ENCODE measurements around the gene ZNF584.
"Not testable (repeated sequence)": the region's sequence is repeated elsewhere in the genome, so short reads cannot be mapped to it uniquely, and the experiment has no call there.

ZNF584 gene

GRCh38 chr19:58403920-58404478, 4.5 kb upstream of the ZNF584 start:
- not testable (repeated sequence) for DNase-seq (ENCODE audit: low spot score)

DNA sequence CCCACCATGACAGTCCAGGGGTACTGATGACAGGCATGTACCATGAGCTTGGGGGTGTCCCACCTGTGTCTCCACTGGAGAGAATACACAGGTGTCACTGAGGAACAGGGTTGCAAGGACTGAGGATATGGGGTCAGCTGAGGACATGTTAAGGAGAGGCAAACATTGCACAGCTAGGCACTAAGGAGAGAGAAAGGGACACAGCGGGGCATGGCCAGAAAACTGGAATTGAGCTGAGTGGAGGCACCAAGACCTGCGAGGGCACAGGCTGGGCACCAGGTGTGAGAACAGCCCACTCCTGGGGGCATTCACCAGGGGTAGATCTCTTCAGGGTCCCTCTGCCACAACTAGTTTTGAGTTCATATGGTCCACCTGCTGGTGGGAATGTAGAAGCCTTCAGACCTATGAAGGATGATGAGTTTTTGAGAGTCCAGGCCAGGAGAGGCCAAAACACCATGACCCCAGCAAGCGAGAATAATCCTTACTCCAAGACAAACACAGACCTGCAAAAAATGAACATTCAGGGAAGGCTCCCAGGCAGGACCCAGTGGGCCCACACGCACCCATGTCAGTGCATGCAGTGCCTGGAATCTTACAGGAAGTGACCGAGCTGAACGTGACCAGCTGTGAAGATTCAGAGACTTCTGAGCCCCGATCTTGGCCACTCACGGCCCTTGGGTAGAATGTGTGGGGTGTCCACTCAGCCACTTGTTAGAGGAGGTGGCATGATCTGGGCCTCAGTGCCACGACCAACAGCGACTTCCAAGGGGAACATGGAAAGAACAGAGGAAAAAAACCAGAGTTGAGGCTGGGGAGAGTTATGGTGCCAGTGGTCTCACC, 1.4 kb upstream of the ZNF584 start:
- DNase-seq (ENCODE audit: low spot score): no peak

DNA sequence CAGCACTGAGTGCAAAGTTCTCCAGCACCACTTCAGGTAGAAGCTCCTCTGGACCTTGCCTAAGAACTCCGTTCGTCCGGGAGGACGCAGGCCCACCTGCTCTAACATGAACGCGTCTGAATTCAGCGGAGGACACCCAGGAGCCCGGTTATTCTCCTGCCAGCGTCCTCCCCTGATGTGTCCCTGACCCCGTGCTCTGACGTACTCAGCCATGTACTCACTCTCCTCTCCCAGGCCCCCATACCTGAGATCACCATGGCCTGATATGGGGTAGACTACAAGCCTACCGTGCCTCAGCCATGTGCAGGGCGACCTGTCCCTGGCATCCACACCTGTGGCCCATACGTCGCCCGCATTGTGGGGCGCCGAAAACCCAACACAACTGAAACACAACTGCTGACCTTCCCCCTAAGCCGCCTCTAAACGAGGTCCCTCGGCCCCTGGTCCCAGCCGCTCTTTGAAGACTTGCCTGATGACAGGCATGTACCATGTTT, 744 bp upstream of the ZNF584 start:
- DNase-seq (ENCODE audit: low spot score): no peak

GRCh38 chr19:58409010-58409790, 751 bp downstream of the ZNF584 start:
- DNase-seq (ENCODE audit: low spot score): no peak

- no peak for DNase-seq (ENCODE audit: low spot score)
These were observed 8.2 kb downstream of the ZNF584 start for GRCh38 chr19:58416604-58417003.

- DNase-seq (ENCODE audit: low spot score): no peak
These were observed 8.6 kb downstream of the ZNF584 start for GRCh38 chr19:58417071-58417470.

GRCh38 chr19:58428617-58429016, 20.2 kb downstream of the ZNF584 start:
- DNase-seq (ENCODE audit: low spot score): no peak

- no peak for DNase-seq (ENCODE audit: low spot score)
These were observed 21.3 kb downstream of the ZNF584 start for GRCh38 chr19:58429745-58430144.

GRCh38 chr19:58434217-58434616, 25.8 kb downstream of the ZNF584 start:
- DNase-seq (ENCODE audit: low spot score): no peak

DNA sequence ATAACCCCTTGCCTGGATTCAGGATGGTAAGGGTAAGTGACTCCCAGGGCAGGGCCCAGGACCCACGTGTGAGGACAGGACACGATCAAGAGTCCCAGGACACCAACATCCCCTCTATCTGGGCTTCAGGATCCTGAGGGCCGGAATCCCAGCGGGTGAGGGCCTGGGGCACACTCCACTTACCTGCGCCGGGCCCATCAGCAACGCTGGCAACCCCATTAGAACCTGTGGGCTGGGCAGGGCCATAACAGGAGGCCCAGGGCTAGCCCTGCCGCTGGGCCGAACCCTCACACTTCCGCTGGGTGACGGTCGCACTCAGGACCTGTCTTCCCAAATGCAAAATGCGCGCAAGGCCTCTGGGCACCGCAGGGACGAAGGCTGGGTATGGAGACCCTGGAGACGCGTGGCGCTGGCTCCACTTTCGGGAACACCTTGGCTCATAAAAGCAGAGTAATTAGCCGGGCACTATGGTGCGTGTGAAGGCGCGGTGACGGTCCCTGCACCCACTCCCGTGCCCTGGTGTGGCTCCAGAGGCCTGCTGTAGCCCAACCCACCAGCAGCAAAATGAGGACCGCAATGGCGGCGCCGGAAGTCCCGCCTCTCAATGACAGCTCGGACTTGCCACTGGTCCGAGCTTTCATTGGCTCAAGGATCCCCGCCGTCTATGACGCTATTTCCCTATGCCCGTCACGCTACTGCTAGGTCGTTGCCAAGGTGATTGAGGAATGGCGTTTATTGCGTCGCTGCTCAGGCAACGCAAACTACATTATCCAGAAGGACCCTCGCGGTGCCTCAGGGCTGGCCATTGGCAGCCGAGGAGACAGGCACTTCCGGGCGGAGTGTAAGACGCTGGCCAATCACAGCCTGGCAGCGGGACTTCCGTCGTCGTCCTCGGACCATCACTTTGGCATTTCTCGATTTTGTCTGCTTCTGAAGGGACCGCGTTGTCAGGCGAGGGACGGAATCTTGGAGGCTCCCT, 31.4 kb downstream of the ZNF584 start, which contains the start of gene ZNF132:
Gene ZNF132, minus strand, starts transcription at position 578 of the 979 bp plus-strand sequence. Its CDS starts 332 bp downstream, at position 246.
- peak; percentile 99 for DNase-seq (ENCODE audit: low spot score)

GRCh38 chr19:58440556-58440955, 32.1 kb downstream of the ZNF584 start:
- DNase-seq (ENCODE audit: low spot score): no peak

- not testable (repeated sequence) for DNase-seq (ENCODE audit: low spot score)
These were observed 34.5 kb downstream of the ZNF584 start for GRCh38 chr19:58442986-58443385.

DNA sequence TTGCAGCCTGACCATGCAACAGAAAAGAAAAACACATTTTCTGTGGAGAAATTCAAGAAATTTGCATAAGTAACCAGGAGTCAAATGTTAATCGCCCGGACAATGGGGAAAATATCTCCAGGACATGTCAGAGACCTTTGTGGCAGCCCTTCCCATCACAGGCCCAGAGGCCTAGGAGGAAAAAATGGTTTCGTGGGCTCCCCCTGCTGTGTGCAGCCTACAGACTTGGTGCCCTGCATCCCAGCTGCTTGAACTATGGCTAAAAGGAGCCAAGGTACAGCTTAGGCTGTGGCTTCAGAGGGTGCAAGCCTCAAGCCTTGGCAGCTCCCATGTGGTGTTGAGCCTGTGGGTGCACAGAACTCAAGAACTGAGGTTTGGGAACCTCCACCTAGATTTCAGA, 40.4 kb downstream of the ZNF584 start:
- DNase-seq (ENCODE audit: low spot score): not testable (repeated sequence)

DNA sequence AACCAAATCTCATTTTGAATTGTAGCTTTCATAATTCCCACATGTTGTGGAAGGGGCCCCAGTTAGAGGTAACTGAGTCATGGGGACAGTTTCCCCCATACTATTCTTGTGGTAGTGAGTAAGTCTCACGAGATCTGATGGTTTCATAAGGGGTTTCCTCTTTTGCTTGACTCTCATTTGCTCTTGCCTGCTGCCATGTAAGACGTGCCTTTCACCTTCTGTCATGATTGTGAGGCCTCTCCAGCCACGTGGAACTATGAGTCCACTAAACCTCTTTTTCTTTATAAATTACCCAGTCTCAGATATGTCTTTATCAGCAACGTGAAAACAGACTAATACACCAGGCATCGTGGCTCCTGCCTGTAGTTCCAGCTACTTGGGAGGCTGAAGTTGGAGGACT, 41.5 kb downstream of the ZNF584 start:
- not testable (repeated sequence) for DNase-seq (ENCODE audit: low spot score)

DNA sequence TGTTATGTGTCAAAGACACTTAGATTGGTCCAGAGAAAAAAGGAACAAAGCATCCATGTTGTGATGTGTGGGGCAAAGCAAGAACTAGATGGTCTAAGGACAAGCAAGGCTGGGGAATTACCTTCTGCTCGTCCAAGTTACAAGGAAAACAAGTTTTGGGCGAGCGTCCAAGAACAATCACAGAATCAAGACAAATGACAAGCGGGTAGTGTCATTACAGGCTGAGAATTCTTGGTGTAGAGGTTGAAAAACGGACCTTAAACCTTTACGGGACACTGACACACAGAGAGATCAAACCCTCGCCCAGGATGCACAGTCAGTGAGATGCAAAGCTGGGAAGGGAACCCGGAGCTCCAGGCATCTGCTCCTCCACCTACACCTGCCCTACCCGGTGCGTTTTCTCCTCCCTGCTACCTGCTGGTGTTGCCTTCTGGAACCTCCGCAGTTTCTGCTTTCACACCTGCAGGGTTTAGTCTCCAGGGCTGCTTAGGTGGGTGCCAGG, 42.5 kb downstream of the ZNF584 start:
- no peak for DNase-seq (ENCODE audit: low spot score)

DNA sequence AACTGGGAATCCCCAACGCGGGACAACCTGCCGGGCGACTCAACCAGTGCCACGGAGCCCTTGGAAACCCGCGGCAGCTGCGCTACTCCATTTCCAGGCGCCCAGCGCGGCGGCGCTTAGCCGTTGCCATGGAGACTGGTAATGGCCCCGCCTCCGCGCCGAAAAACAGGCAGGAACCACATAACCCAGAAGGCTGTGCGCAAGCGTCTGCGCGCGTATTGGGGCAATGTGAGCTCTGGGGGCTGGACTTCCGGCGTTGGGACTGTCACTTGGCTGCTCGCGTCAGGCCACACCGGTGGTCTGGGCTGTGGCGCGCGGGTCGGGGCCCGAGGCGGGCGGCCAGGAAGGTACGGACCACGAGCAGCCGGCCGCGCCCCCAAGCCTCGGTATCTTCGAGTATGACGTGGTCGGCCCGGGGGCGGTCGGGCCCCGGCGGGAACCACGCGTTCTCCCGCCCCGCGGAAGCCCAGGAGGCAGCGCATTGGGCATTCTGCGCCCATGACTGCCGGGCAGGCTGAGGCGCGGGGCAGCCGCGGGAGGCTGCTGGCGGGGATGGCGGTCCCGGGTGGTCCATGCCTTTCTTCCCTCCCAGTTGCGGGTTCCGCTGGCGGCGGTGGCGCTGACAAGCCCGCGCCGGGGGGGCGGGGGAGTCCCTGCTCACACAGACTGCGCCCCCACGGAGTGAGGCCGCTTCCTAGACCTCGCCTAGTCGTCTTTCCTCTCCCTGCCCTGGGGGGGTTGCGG, 43.1 kb downstream of the ZNF584 start, which contains the start of gene ZNF324B:
Gene ZNF324B, plus strand, starts transcription at position 265 of the 744 bp plus-strand sequence. CDS start 2,080 bp downstream, outside the sequence.
- DNase-seq (ENCODE audit: low spot score): peak; percentile 97

- no peak for DNase-seq (ENCODE audit: low spot score)
These were observed 45.3 kb downstream of the ZNF584 start for GRCh38 chr19:58453743-58454142.

DNA sequence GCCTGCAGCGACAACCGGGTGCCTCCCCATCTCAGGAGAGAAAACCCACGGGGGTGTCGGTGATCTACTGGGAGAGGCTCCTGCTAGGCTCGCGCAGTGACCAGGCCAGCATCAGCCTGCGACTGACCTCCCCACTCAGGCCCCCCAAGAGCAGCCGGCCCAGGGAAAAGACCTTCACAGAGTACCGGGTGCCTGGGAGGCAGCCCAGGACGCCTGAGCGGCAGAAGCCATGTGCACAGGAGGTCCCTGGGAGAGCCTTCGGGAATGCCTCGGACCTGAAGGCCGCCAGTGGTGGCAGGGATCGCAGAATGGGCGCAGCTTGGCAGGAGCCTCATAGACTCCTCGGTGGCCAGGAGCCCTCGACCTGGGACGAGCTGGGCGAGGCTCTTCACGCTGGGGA, 46.9 kb downstream of the ZNF584 start:
- no peak for DNase-seq (ENCODE audit: low spot score)

DNA sequence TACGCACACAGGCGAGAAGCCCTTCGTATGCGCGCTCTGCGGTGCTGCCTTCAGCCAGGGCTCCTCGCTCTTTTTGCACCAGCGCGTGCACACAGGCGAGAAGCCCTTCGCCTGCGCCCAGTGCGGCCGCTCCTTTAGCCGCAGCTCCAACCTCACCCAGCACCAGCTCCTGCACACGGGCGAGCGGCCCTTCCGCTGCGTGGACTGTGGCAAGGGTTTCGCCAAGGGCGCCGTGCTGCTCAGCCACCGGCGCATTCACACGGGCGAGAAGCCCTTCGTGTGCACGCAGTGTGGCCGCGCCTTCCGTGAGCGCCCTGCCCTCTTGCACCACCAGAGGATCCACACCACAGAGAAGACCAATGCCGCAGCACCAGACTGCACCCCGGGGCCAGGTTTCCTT, 47.7 kb downstream of the ZNF584 start:
- no peak for DNase-seq (ENCODE audit: low spot score)

- DNase-seq (ENCODE audit: low spot score): no peak
These were observed 51.6 kb downstream of the ZNF584 start for GRCh38 chr19:58460039-58460438.
